NCI-H2029 (cell line): ENCODE results near the gene CEMP1.
"Not testable (repeated sequence)": the region's sequence is repeated elsewhere in the genome, so short reads cannot be mapped to it uniquely, and the experiment has no call there.

Experiments
- DNase-seq: peaks from one replicate; lab custom pipeline; 2025; lab: John Stamatoyannopoulos, UW

CEMP1 gene

GRCh38 chr16:2531371-2531695, at the start of gene CEMP1:
Gene CEMP1 (minus strand): TSS chr16:2531408. CDS start chr16:2531073, 335 bp downstream.
- no peak for DNase-seq

- DNase-seq = not testable (repeated sequence)
These were observed 49.6 kb upstream of the CEMP1 start for GRCh38 chr16:2580818-2581217.

- DNase-seq = not testable (repeated sequence)
These were observed 48.9 kb upstream of the CEMP1 start for GRCh38 chr16:2580143-2580542.

- not testable (repeated sequence) for DNase-seq
These were observed 47.7 kb upstream of the CEMP1 start for GRCh38 chr16:2578905-2579304.

- DNase-seq = not testable (repeated sequence)
These were observed 45.8 kb upstream of the CEMP1 start for GRCh38 chr16:2577044-2577443.

- DNase-seq = not testable (repeated sequence)
These were observed 44.6 kb upstream of the CEMP1 start for GRCh38 chr16:2575839-2576238.

- not testable (repeated sequence) for DNase-seq
These were observed 41.5 kb upstream of the CEMP1 start for GRCh38 chr16:2572704-2573103.

GRCh38 chr16:2568573-2568972, 37.4 kb upstream of the CEMP1 start:
- DNase-seq = not testable (repeated sequence)

GRCh38 chr16:2567506-2567905, 36.3 kb upstream of the CEMP1 start:
- DNase-seq = not testable (repeated sequence)

GRCh38 chr16:2560798-2561133, 29.6 kb upstream of the CEMP1 start:
- DNase-seq = not testable (repeated sequence)

- not testable (repeated sequence) for DNase-seq
These were observed 29.1 kb upstream of the CEMP1 start for GRCh38 chr16:2560131-2560797.

GRCh38 chr16:2557150-2557549, 25.9 kb upstream of the CEMP1 start:
- DNase-seq = not testable (repeated sequence)

GRCh38 chr16:2554709-2555425, 23.7 kb upstream of the CEMP1 start:
- DNase-seq = not testable (repeated sequence)

- not testable (repeated sequence) for DNase-seq
These were observed 20.2 kb upstream of the CEMP1 start for GRCh38 chr16:2551420-2551889.

GRCh38 chr16:2550283-2550878, 19.2 kb upstream of the CEMP1 start:
- not testable (repeated sequence) for DNase-seq

GRCh38 chr16:2543771-2544170, 12.6 kb upstream of the CEMP1 start:
- not testable (repeated sequence) for DNase-seq

- not testable (repeated sequence) for DNase-seq
These were observed 10.2 kb upstream of the CEMP1 start for GRCh38 chr16:2541409-2541808.

- not testable (repeated sequence) for DNase-seq
These were observed 9.7 kb upstream of the CEMP1 start for GRCh38 chr16:2540912-2541311.

GRCh38 chr16:2539845-2540458, 8.7 kb upstream of the CEMP1 start:
- DNase-seq = not testable (repeated sequence)

- not testable (repeated sequence) for DNase-seq
These were observed 8.1 kb upstream of the CEMP1 start for GRCh38 chr16:2539192-2539844.

- peak; percentile 86 for DNase-seq
These were observed 6.5 kb upstream of the CEMP1 start, which contains the start of gene PDPK1 for GRCh38 chr16:2537451-2538379. Gene PDPK1 (plus strand): TSS chr16:2538021. CDS start chr16:2538113, 92 bp downstream.
